Osteocyte (in vitro differentiated cells): ENCODE data around the gene LCORL. TPM values are rescaled to one million over a fixed set of nuclear protein-coding genes. Genes with fewer than 3 reads are reported as not detected.

Experiments
- DNase-seq: peaks from one replicate; pipeline ENCODE4 v3.0.0; 2021; ENCODE audit warnings: mixed read lengths; ENCODE audit not compliant: unreplicated experiment; ENCODE audit errors: extremely low spot score
- H3K27ac Mint-ChIP-seq: one replicate; pipeline ENCODE4 v1.8.0; 2021; ENCODE audit warnings: mild to moderate bottlenecking, mixed read lengths; ENCODE audit not compliant: unreplicated experiment
- H3K27me3 Mint-ChIP-seq: one replicate; pipeline ENCODE4 v1.8.0; 2021; ENCODE audit warnings: mixed read lengths; ENCODE audit not compliant: unreplicated experiment
- H3K36me3 Mint-ChIP-seq: one replicate; pipeline ENCODE4 v1.8.0; 2021; ENCODE audit warnings: mixed read lengths; ENCODE audit not compliant: unreplicated experiment
- H3K4me1 Mint-ChIP-seq: one replicate; pipeline ENCODE4 v1.8.0; 2021; ENCODE audit warnings: mixed read lengths; ENCODE audit not compliant: unreplicated experiment
- H3K4me3 Mint-ChIP-seq: one replicate; pipeline ENCODE4 v1.8.0; 2021; ENCODE audit warnings: mild to moderate bottlenecking, moderate library complexity, mixed read lengths; ENCODE audit not compliant: unreplicated experiment
- H3K9me3 Mint-ChIP-seq: one replicate; pipeline ENCODE4 v1.8.0; 2021; ENCODE audit warnings: mixed read lengths; ENCODE audit not compliant: unreplicated experiment
- total RNA-seq: library from RNA; stranded (reverse); gene quantifications from 2 replicates; pipeline ENCODE4 v1.2.1, GENCODE V29; 2021
- TF ChIP-seq, protein P1 (sequence below): fragments of 200-600 bp; sonication (generic); IDR thresholded peaks from 2 replicates; pipeline ENCODE4 v1.5.0; 2021; ENCODE audit warnings: antibody characterized with exemption, mild to moderate bottlenecking, moderate library complexity

LCORL gene
- total RNA-seq, 1 donor from 2014 or later: 18.2 TPM

DNA sequence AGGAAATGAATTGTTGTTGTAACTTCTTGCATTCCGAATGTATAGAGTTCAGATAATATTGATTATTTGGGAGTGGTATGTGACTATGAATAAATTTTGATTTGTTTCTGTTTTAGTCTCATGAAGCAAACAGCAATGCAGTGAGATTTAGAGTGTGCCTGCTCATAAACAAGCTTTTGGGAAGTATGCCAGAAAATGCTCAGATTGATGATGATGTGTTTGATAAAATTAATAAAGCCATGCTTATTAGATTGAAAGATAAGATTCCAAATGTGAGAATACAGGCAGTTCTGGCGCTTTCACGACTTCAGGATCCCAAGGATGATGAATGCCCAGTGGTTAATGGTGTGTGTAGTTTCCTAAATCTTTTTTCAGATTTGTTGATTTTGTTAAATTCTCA is 208.8 kb downstream of the LCORL start:
- Mint-ChIP-seq H3K4me1 (peaks cover 47% of the 10 kb centered on the region), H3K27me3 (no peaks in the 10 kb centered on the region), H3K4me3 (peak overlapping the region; percentile 99), H3K27ac (peak overlapping the region; percentile 95), H3K9me3 (no peaks in the 10 kb centered on the region), H3K36me3 (peaks cover 2% of the 10 kb centered on the region)
- TF ChIP-seq, protein P1, sequence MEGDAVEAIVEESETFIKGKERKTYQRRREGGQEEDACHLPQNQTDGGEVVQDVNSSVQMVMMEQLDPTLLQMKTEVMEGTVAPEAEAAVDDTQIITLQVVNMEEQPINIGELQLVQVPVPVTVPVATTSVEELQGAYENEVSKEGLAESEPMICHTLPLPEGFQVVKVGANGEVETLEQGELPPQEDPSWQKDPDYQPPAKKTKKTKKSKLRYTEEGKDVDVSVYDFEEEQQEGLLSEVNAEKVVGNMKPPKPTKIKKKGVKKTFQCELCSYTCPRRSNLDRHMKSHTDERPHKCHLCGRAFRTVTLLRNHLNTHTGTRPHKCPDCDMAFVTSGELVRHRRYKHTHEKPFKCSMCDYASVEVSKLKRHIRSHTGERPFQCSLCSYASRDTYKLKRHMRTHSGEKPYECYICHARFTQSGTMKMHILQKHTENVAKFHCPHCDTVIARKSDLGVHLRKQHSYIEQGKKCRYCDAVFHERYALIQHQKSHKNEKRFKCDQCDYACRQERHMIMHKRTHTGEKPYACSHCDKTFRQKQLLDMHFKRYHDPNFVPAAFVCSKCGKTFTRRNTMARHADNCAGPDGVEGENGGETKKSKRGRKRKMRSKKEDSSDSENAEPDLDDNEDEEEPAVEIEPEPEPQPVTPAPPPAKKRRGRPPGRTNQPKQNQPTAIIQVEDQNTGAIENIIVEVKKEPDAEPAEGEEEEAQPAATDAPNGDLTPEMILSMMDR: no peak
- no peak for DNase-seq

DNA sequence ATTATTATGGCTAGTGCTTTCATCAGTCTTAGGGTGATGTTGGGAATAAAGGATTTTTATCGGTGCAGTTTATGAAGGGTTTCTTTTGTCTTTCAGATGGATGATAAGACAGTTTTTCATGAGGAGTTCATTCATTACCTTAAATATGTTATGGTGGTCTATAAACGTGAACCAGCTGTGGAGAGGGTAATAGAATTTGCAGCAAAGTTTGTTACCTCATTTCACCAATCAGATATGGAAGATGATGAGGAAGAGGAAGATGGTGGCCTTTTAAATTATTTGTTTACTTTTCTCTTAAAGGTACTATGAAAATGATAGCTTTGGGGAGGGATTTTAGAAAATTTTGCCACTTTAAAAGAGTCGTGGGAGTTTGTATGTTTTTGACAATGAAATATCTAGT is 209.4 kb downstream of the LCORL start:
- no peaks in the 10 kb centered on the region for H3K27me3 Mint-ChIP-seq

DNA sequence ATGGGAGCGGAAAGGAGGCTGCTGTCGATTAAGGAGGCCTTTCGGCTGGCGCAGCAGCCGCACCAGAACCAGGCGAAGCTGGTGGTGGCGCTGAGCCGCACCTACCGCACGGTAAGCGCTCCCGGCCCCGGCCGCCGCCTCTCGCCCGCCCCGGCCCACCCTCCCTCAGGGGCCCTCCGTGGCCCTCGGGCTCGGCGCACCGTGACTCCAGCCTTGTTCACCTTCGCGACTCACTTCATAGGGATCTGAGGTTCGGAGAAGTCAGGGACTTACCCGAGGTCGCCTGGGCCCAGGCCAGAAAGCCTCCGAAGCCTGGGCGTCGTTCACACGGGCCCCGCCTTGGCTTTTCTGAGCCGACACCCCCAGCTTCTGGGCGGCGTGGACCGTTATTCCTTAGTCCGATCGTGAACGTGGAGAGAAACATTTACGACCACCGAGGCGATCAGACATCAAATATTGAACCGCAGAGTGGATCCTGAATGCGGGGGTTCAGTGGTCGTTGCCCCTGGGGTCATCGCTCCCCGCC is 210.4 kb downstream of the LCORL start:
- H3K27ac Mint-ChIP-seq: peak overlapping the region; percentile 100
- peaks cover 2% of the 10 kb centered on the region for H3K36me3 Mint-ChIP-seq
- H3K27me3 Mint-ChIP-seq: no peaks in the 10 kb centered on the region
- TF ChIP-seq, protein P1: no peak
- no peak for DNase-seq
- H3K4me3 Mint-ChIP-seq: peak overlapping the region; percentile 99
- H3K4me1 Mint-ChIP-seq: peaks cover 56% of the 10 kb centered on the region
- no peaks in the 10 kb centered on the region for H3K9me3 Mint-ChIP-seq

More for the DNA sequence above, 209.4 kb downstream of the LCORL start:
- Mint-ChIP-seq H3K9me3 (no peaks in the 10 kb centered on the region), H3K27ac (peak overlapping the region; percentile 95), H3K4me3 (peak overlapping the region; percentile 99), H3K4me1 (peaks cover 47% of the 10 kb centered on the region), H3K36me3 (peaks cover 2% of the 10 kb centered on the region)
- no peak for DNase-seq
- TF ChIP-seq, protein P1: no peak

DNA sequence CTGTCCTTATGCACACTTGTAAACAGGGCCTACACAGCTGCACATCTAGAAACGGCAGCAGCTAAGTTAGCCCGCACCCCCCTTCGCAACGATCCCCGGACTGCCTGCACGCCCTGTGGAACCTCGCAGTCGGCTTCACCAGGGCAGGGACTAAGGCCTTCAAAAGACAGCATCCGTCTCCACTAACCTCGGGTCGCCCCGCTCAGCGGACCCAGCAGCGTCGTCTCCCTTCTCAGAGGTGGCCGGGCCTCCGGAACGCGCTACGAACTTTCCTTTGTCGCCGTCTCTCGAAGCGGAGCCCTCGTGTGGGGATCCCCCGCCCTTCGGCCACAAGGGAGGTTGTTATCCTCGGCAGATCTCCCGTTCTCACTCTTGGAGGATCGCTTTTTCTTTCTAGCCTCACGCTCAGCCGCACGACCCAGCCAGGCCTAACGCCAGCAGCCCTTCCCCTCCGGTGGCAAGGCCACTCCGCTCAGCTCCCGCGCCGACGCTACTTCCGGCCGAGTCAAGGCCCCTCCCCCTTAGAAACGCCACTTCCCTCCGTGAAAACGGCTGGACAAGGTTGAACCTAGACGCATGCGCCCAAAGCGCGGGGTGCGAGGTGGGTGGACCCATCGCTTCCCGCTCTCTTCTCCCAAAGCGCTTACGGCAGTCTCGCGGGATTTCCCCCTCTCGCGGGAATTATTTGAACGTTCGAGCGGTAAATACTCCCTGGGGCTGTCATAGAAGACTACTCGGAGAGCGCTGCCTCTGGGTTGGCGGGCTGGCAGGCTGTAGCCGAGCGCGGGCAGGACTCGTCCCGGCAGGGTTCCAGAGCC is 211.1 kb downstream of the LCORL start, which contains the start of the genes DCAF16 and NCAPG:
DCAF16 (minus strand) TSS at position 498 of the 818 bp plus-strand sequence. CDS start 6,616 bp downstream, outside the sequence.
NCAPG (plus strand) TSS at position 720 of the 818 bp plus-strand sequence. CDS start 99 bp downstream, outside the sequence.
- H3K4me1 Mint-ChIP-seq: peaks cover 61% of the 10 kb centered on the region
- no peaks in the 10 kb centered on the region for H3K9me3 Mint-ChIP-seq

More for the DNA sequence above, 211.1 kb downstream of the LCORL start, which contains the start of the genes DCAF16 and NCAPG:
- H3K27ac Mint-ChIP-seq: peak within 1 kb of the TSS; percentile 100
- peak; percentile 100 for DNase-seq
- H3K4me3 Mint-ChIP-seq: peak within 1 kb of the TSS; percentile 99
- TF ChIP-seq, protein P1: no peak
- no peaks in the 10 kb centered on the region for H3K27me3 Mint-ChIP-seq
- peaks cover 2% of the 10 kb centered on the region for H3K36me3 Mint-ChIP-seq
